Endodermal cell (in vitro differentiated cells): ENCODE measurements around the gene SLC1A6. TPM values are rescaled to one million over a fixed set of nuclear protein-coding genes. Genes with fewer than 3 reads are reported as not detected.

Source experiments
- DNase-seq: peaks from one replicate; pipeline ENCODE4 v3.0.0-alpha.2; 2017
- H3K27ac ChIP-seq: 2 replicates; pipeline ENCODE4 v1.5.1; 2013; ENCODE audit warnings: mild to moderate bottlenecking, low read depth, low read length, moderate library complexity
- H3K27me3 ChIP-seq: 2 replicates; pipeline ENCODE4 v1.6.1; 2013; ENCODE audit warnings: mild to moderate bottlenecking, low read length, moderate library complexity; ENCODE audit not compliant: insufficient read depth, control insufficient read depth, poor library complexity, severe bottlenecking
- H3K36me3 ChIP-seq: 2 replicates; pipeline ENCODE4 v1.7.0; 2013; ENCODE audit warnings: mild to moderate bottlenecking, low read length, moderate library complexity; ENCODE audit not compliant: control insufficient read depth, insufficient read depth
- H3K4me1 ChIP-seq: one replicate; pipeline ENCODE4 v1.7.0; 2013; ENCODE audit warnings: low read length; ENCODE audit not compliant: control insufficient read depth, insufficient read depth
- H3K4me3 ChIP-seq: 2 replicates; pipeline ENCODE4 v1.5.1; 2013; ENCODE audit warnings: mild to moderate bottlenecking, low read length, moderate library complexity
- H3K9ac ChIP-seq: 2 replicates; pipeline ENCODE4 v1.6.1; 2013; ENCODE audit warnings: mild to moderate bottlenecking, low read length, moderate library complexity; ENCODE audit not compliant: poor library complexity, severe bottlenecking; ENCODE audit errors: extremely low read depth
- H3K9me3 ChIP-seq: 2 replicates; pipeline ENCODE4 v1.6.1; 2013; ENCODE audit warnings: mild to moderate bottlenecking, low read length, moderate library complexity; ENCODE audit not compliant: control insufficient read depth
- H3K27ac Mint-ChIP-seq: 2 replicates; pipeline ENCODE4 v1.8.0; 2020; ENCODE audit warnings: mixed read lengths
- H3K27me3 Mint-ChIP-seq: 2 replicates; pipeline ENCODE4 v1.8.0; 2021; ENCODE audit warnings: mild to moderate bottlenecking, mixed read lengths; ENCODE audit not compliant: insufficient read depth
- H3K36me3 Mint-ChIP-seq: 2 replicates; pipeline ENCODE4 v1.8.0; 2020; ENCODE audit warnings: low read depth, mixed read lengths
- H3K4me1 Mint-ChIP-seq: 2 replicates; pipeline ENCODE4 v1.8.0; 2020; ENCODE audit warnings: mixed read lengths
- H3K4me3 Mint-ChIP-seq: 2 replicates; pipeline ENCODE4 v1.8.0; 2020; ENCODE audit warnings: mild to moderate bottlenecking, moderate library complexity, mixed read lengths
- H3K9me3 Mint-ChIP-seq: 2 replicates; pipeline ENCODE4 v1.8.0; 2020; ENCODE audit warnings: mild to moderate bottlenecking, mixed read lengths
- CTCF ChIP-seq: fragments of 200-600 bp; sonication (generic); conservative IDR thresholded peaks from 2 replicates; pipeline ENCODE4 v1.5.0; 2021; ENCODE audit warnings: antibody characterized with exemption, mild to moderate bottlenecking
- WGBS, 2 experiments: methylation state at CpG; one replicate each; pipeline versions ENCODE4 v1.1.5 to v1.1.7; 2013; ENCODE audit warnings: missing lambda C conversion rate in 2 of 2, mixed read lengths in 1 of 2; ENCODE audit not compliant: insufficient coverage in 1 of 2, insufficient read length in 1 of 2; 5-methylcytosine and 5-hydroxymethylcytosine counted together
- total RNA-seq, 2 donors: library from RNA; stranded (reverse); fragmentation: NEBNext Ultra II Directional in 1 of 2; extraction: Animal tissue kit (Norgen Biotek cat#: 25700) in 1 of 2; gene quantifications; 2 replicates in 1 of 2; 3 replicates in 1 of 2; pipeline ENCODE4 v1.2.1, GENCODE V29; 2021

The SLC1A6 gene
- total RNA-seq, 2 donors from 2014 or later, result 0.86 to 3.1 TPM

DNA sequence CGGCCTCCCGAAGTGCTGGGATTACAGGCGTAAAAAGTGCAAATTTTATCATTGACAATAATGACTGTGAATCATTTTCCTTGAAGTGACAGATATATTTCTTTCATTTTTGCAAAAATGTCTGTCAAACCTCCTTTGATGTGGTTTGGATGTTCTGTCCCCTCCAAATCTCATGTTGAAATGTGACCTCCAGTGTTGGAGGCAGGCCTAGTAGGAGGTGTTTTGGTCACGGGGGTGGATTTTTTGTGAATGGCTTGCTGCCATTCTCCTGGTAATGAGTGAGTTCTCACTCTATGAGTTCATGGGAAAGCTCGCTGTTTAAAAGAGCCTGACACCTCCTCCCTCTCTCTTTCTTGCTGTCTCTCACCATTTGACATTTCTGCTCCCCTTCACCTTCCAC, 5.5 kb upstream of the SLC1A6 start:
- Histone ChIP-seq H3K36me3 (no peaks in the 10 kb centered on the region), H3K9ac (no peak overlapping the region), H3K4me3 (no peak overlapping the region), H3K27ac (no peak overlapping the region), H3K4me1 (no peaks in the 10 kb centered on the region), H3K9me3 (peaks cover 9% of the 10 kb centered on the region), H3K27me3 (peaks cover 14% of the 10 kb centered on the region)
- Mint-ChIP-seq H3K36me3 (no peaks in the 10 kb centered on the region), H3K4me3 (no peak overlapping the region), H3K4me1 (no peaks in the 10 kb centered on the region), H3K27me3 (peaks cover 22% of the 10 kb centered on the region), H3K27ac (no peak overlapping the region), H3K9me3 (peaks cover 41% of the 10 kb centered on the region)
- no peak for TF ChIP-seq CTCF
- WGBS, 2 experiments, result 72 to 78% methylated on average over 4 to 5 of the region's 5 CpGs
- DNase-seq, result no peak

GRCh38 chr19:14978161-14978776, 1.4 kb downstream of the SLC1A6 start:
- Mint-ChIP-seq H3K27me3 (peaks cover 49% of the 10 kb centered on the region), H3K4me1 (no peaks in the 10 kb centered on the region), H3K9me3 (peaks cover 11% of the 10 kb centered on the region), H3K36me3 (no peaks in the 10 kb centered on the region), H3K4me3 (no peak overlapping the region), H3K27ac (no peak overlapping the region)
- no peak for DNase-seq
- H3K36me3 ChIP-seq, result no peaks in the 10 kb centered on the region
- no peak overlapping the region for H3K4me3 ChIP-seq
- TF ChIP-seq CTCF, result no peak
- no peaks in the 10 kb centered on the region for H3K4me1 ChIP-seq
- H3K27ac ChIP-seq, result no peak overlapping the region
- WGBS, 2 experiments, result 56 to 78% methylated on average over 1 to 6 of the region's 6 CpGs
- H3K9me3 ChIP-seq, result no peaks in the 10 kb centered on the region
- H3K9ac ChIP-seq, result no peak overlapping the region
- H3K27me3 ChIP-seq, result peaks cover 41% of the 10 kb centered on the region

- TF ChIP-seq CTCF, result no peak
- H3K9me3 ChIP-seq, result no peaks in the 10 kb centered on the region
- no peak overlapping the region for H3K4me3 Mint-ChIP-seq
These were observed 2.5 kb downstream of the SLC1A6 start for GRCh38 chr19:14977128-14977527.

More at GRCh38 chr19:14977128-14977527, 2.5 kb downstream of the SLC1A6 start:
- no peaks in the 10 kb centered on the region for H3K36me3 Mint-ChIP-seq
- 63 to 71% methylated on average over 3 to 5 of the region's 5 CpGs for WGBS, 2 experiments
- no peaks in the 10 kb centered on the region for H3K4me1 ChIP-seq
- H3K4me1 Mint-ChIP-seq, result no peaks in the 10 kb centered on the region
- H3K27me3 Mint-ChIP-seq, result peaks cover 44% of the 10 kb centered on the region
- H3K27me3 ChIP-seq, result peaks cover 41% of the 10 kb centered on the region
- H3K4me3 ChIP-seq, result no peak overlapping the region
- H3K9me3 Mint-ChIP-seq, result peaks cover 14% of the 10 kb centered on the region
- no peaks in the 10 kb centered on the region for H3K36me3 ChIP-seq
- H3K9ac ChIP-seq, result no peak overlapping the region
- H3K27ac ChIP-seq, result no peak overlapping the region
- no peak overlapping the region for H3K27ac Mint-ChIP-seq
- DNase-seq, result no peak
